Measurements from ENCODE around the gene GARRE1.

- TF ChIP-seq CTCF (IDR thresholded peaks at IDR 0.05) (no peak), POLR2A (IDR thresholded peaks at IDR 0.05) (no peak)
These were observed 36.2 kb upstream of the GARRE1 start for GRCh38 chr19:34217952-34218817.

Measured in heart left ventricle (tissue), 13 donors.